ENCODE measurements around the gene NPAS2.

DNA sequence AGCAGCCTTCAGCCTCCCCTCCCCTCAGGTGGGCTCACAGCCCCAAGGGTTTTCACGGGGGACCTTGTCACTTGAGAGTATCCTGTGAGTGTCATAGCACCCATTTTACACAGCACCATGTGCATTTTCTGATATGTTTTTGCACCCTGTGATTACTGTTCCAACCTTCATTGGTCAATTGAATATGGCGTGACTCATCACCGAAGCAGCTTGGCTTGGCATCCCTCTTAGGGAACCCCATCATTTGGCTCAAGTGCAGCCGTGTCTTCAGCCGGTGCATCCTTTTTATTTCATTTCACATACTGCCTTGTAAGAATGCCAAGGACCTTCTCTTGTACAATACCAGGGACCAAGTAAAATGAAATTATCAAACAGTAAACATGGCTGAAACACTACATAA lies 57.6 kb downstream of the NPAS2 start:
- TF ChIP-seq ELF1 (IDR thresholded peaks at IDR 0.05; ENCODE audit: borderline replicate concordance, low read depth): no peak
- TF ChIP-seq, protein P1, sequence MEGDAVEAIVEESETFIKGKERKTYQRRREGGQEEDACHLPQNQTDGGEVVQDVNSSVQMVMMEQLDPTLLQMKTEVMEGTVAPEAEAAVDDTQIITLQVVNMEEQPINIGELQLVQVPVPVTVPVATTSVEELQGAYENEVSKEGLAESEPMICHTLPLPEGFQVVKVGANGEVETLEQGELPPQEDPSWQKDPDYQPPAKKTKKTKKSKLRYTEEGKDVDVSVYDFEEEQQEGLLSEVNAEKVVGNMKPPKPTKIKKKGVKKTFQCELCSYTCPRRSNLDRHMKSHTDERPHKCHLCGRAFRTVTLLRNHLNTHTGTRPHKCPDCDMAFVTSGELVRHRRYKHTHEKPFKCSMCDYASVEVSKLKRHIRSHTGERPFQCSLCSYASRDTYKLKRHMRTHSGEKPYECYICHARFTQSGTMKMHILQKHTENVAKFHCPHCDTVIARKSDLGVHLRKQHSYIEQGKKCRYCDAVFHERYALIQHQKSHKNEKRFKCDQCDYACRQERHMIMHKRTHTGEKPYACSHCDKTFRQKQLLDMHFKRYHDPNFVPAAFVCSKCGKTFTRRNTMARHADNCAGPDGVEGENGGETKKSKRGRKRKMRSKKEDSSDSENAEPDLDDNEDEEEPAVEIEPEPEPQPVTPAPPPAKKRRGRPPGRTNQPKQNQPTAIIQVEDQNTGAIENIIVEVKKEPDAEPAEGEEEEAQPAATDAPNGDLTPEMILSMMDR (IDR thresholded peaks at IDR 0.05 in 2 of 3, conservative IDR thresholded peaks at IDR 0.05 in 1 of 3; ENCODE audit: borderline replicate concordance in 1 of 3, insufficient read depth in 1 of 3, low read depth in 2 of 3, low read length in 2 of 3): no peak
- TF ChIP-seq EZH2phosphoT487 (IDR thresholded peaks at IDR 0.05; ENCODE audit: borderline replicate concordance): no peak
- TF ChIP-seq POLR2A (IDR thresholded peaks at IDR 0.05; ENCODE audit: borderline replicate concordance, extremely low read depth, insufficient read depth, insufficient read length): no peak
- TF ChIP-seq POLR2AphosphoS5 (IDR thresholded peaks at IDR 0.05; ENCODE audit: low read depth, low read length): no peak
- TF ChIP-seq JUND (IDR thresholded peaks at IDR 0.05): no peak
- TF ChIP-seq FOSL1 (IDR thresholded peaks at IDR 0.05; ENCODE audit: low read depth): no peak
- no peak for TF ChIP-seq YY1 (IDR thresholded peaks at IDR 0.05; ENCODE audit: extremely low read depth, insufficient replicate concordance, low read depth, low read length)
- no peak for TF ChIP-seq EZH2 (IDR thresholded peaks at IDR 0.05)
- no peak for TF ChIP-seq CEBPB (IDR thresholded peaks at IDR 0.05; ENCODE audit: low read depth)
- no peak for TF ChIP-seq ZNF274 (IDR thresholded peaks at IDR 0.05; ENCODE audit: low read depth, low read length)
- TF ChIP-seq, protein P2, sequence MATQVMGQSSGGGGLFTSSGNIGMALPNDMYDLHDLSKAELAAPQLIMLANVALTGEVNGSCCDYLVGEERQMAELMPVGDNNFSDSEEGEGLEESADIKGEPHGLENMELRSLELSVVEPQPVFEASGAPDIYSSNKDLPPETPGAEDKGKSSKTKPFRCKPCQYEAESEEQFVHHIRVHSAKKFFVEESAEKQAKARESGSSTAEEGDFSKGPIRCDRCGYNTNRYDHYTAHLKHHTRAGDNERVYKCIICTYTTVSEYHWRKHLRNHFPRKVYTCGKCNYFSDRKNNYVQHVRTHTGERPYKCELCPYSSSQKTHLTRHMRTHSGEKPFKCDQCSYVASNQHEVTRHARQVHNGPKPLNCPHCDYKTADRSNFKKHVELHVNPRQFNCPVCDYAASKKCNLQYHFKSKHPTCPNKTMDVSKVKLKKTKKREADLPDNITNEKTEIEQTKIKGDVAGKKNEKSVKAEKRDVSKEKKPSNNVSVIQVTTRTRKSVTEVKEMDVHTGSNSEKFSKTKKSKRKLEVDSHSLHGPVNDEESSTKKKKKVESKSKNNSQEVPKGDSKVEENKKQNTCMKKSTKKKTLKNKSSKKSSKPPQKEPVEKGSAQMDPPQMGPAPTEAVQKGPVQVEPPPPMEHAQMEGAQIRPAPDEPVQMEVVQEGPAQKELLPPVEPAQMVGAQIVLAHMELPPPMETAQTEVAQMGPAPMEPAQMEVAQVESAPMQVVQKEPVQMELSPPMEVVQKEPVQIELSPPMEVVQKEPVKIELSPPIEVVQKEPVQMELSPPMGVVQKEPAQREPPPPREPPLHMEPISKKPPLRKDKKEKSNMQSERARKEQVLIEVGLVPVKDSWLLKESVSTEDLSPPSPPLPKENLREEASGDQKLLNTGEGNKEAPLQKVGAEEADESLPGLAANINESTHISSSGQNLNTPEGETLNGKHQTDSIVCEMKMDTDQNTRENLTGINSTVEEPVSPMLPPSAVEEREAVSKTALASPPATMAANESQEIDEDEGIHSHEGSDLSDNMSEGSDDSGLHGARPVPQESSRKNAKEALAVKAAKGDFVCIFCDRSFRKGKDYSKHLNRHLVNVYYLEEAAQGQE (IDR thresholded peaks at IDR 0.05; ENCODE audit: low read depth): no peak
- TF ChIP-seq, protein P3, sequence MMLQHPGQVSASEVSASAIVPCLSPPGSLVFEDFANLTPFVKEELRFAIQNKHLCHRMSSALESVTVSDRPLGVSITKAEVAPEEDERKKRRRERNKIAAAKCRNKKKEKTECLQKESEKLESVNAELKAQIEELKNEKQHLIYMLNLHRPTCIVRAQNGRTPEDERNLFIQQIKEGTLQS (IDR thresholded peaks at IDR 0.05): no peak

Measured in HCT116 (cell line).